Measurements from ENCODE around the gene NFE2L1. TPM values are rescaled to one million over a fixed set of nuclear protein-coding genes. Genes with fewer than 3 reads are reported as not detected.

NFE2L1 gene
- total and polyA plus RNA-seq, 9 of the 15 experiments (the other 6 are each of a cell fraction or from before 2014, with no cell fraction given): 2.0 to 68.6 (median 39.7) TPM

- TF ChIP-seq ZBTB43 (CRISPR knock-in tag; IDR thresholded peaks at IDR 0.05) (no peak), ZNF197 (CRISPR knock-in tag; IDR thresholded peaks at IDR 0.05; ENCODE audit: low read depth) (peak; percentile 70; the same call in 1 of the 2 replicates), HMG20A (CRISPR knock-in tag; conservative IDR thresholded peaks at IDR 0.05) (no peak), ZBTB8A (IDR thresholded peaks at IDR 0.05; ENCODE audit: partially characterized antibody) (no peak), RBM15 (IDR thresholded peaks at IDR 0.05; ENCODE audit: insufficient read depth, low read length) (no peak), YBX1 (IDR thresholded peaks at IDR 0.05) (no peak), EZH2 (IDR thresholded peaks at IDR 0.05; ENCODE audit: borderline replicate concordance, low read depth, low read length) (no peak), ZNF311 (CRISPR knock-in tag; IDR thresholded peaks at IDR 0.05) (peak; percentile 73; the same call in 1 of the 2 replicates), NONO (IDR thresholded peaks at IDR 0.05; ENCODE audit: low read depth in 2 of 2, low read length in 1 of 2) (no peak), FOXP4 (CRISPR knock-in tag; IDR thresholded peaks at IDR 0.05; ENCODE audit: borderline replicate concordance) (no peak), SRF (CRISPR knock-in tag; IDR thresholded peaks at IDR 0.05) (peak in 1 of 2 experiments; percentile 48; a peak in 2 of 4 replicates), POLR2A (conservative IDR thresholded peaks at IDR 0.05) (no peak), PRMT5 (CRISPR knock-in tag; IDR thresholded peaks at IDR 0.05) (no peak), MCM7 (IDR thresholded peaks at IDR 0.05) (no peak), JUND (IDR thresholded peaks at IDR 0.05; ENCODE audit: borderline replicate concordance, low read depth, low read length) (peak; percentile 85), JUND (tag; IDR thresholded peaks at IDR 0.05; ENCODE audit: borderline replicate concordance, low read depth, low read length) (peak; percentile 73; the same call in 1 of the 3 replicates), TRIM28 (IDR thresholded peaks at IDR 0.05) (no peak), MAZ (CRISPR knock-in tag; conservative IDR thresholded peaks at IDR 0.05 in 1 of 2, IDR thresholded peaks at IDR 0.05 in 1 of 2) (peak in 1 of 2 experiments; percentile 74; a peak in 2 of 4 replicates), STAT5A (IDR thresholded peaks at IDR 0.05; ENCODE audit: borderline replicate concordance, low read length) (no peak)
- TF ChIP-seq, protein P1, sequence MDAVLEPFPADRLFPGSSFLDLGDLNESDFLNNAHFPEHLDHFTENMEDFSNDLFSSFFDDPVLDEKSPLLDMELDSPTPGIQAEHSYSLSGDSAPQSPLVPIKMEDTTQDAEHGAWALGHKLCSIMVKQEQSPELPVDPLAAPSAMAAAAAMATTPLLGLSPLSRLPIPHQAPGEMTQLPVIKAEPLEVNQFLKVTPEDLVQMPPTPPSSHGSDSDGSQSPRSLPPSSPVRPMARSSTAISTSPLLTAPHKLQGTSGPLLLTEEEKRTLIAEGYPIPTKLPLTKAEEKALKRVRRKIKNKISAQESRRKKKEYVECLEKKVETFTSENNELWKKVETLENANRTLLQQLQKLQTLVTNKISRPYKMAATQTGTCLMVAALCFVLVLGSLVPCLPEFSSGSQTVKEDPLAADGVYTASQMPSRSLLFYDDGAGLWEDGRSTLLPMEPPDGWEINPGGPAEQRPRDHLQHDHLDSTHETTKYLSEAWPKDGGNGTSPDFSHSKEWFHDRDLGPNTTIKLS (IDR thresholded peaks at IDR 0.05; ENCODE audit: borderline replicate concordance, low read depth): no peak
Measured at GRCh38 chr17:48055531-48056245, 7.5 kb downstream of the NFE2L1 start (continued).
